GM23338 (cell line): ENCODE data around the gene TTC13.

Experiments used
- CREB1 ChIP-seq: fragments of 250-450 bp; sonication (Bioruptor Pico); IDR thresholded peaks from 2 replicates; pipeline ENCODE4 v1.5.0; 2020; ENCODE audit warnings: low read depth, mild to moderate bottlenecking, moderate library complexity
- EZH2 ChIP-seq: fragments of 200-600 bp; sonication (generic); IDR thresholded peaks from one replicate; pipeline ENCODE4 v1.8.0; 2017; ENCODE audit warnings: antibody characterized with exemption, mild to moderate bottlenecking, low read depth; ENCODE audit not compliant: unreplicated experiment
- EZH2phosphoT487 ChIP-seq: fragments of 200-600 bp; sonication (generic); IDR thresholded peaks from one replicate; pipeline ENCODE4 v1.8.1; 2018; ENCODE audit warnings: antibody characterized with exemption; ENCODE audit not compliant: unreplicated experiment
- JUNB ChIP-seq: IDR thresholded peaks from one replicate; pipeline ENCODE4 v1.6.1; 2016; ENCODE audit warnings: antibody characterized with exemption; ENCODE audit not compliant: unreplicated experiment
- NANOG ChIP-seq: IDR thresholded peaks from 2 replicates; pipeline ENCODE4 v1.6.1; 2016; ENCODE audit warnings: antibody characterized with exemption, borderline replicate concordance
- POLR2AphosphoS5 ChIP-seq: IDR thresholded peaks from 2 replicates; pipeline ENCODE4 v1.6.1; 2016; ENCODE audit warnings: antibody characterized with exemption, low read depth
- STAT1 ChIP-seq: IDR thresholded peaks from one replicate; pipeline ENCODE4 v1.6.1; 2016; ENCODE audit warnings: antibody characterized with exemption; ENCODE audit not compliant: unreplicated experiment
- ZNF114 ChIP-seq: fragments of 250-450 bp; sonication (Bioruptor Pico); IDR thresholded peaks from 2 replicates; pipeline ENCODE4 v1.5.0; 2020; ENCODE audit warnings: mild to moderate bottlenecking, moderate library complexity
- ZNF331 ChIP-seq: fragments of 250-450 bp; sonication (Bioruptor Pico); IDR thresholded peaks from 2 replicates; pipeline ENCODE4 v1.5.0; 2020; ENCODE audit warnings: low read depth, mild to moderate bottlenecking, moderate library complexity
- TF ChIP-seq, protein P1 (sequence below), 2 experiments: fragments of 200-600 bp in 1 of 2; sonication (generic) in 1 of 2; conservative IDR thresholded peaks; 2 replicates each; pipeline versions ENCODE4 v1.5.1 to v1.6.1; 2016 to 2017; ENCODE audit warnings: antibody characterized with exemption in 2 of 2, low read depth in 2 of 2, mild to moderate bottlenecking in 2 of 2, moderate library complexity in 1 of 2
- TF ChIP-seq, protein P2 (sequence below): IDR thresholded peaks from one replicate; pipeline ENCODE4 v1.6.1; 2018; ENCODE audit warnings: antibody characterized with exemption; ENCODE audit not compliant: unreplicated experiment
- TF ChIP-seq, protein P3 (sequence below): IDR thresholded peaks from 2 replicates; pipeline ENCODE4 v1.6.1; 2016; ENCODE audit warnings: antibody characterized with exemption
- TF ChIP-seq, protein P4 (sequence below): fragments of 250-450 bp; sonication (Bioruptor Pico); IDR thresholded peaks from 2 replicates; pipeline ENCODE4 v1.5.0; 2020; ENCODE audit warnings: mild to moderate bottlenecking, moderate library complexity

DNA sequence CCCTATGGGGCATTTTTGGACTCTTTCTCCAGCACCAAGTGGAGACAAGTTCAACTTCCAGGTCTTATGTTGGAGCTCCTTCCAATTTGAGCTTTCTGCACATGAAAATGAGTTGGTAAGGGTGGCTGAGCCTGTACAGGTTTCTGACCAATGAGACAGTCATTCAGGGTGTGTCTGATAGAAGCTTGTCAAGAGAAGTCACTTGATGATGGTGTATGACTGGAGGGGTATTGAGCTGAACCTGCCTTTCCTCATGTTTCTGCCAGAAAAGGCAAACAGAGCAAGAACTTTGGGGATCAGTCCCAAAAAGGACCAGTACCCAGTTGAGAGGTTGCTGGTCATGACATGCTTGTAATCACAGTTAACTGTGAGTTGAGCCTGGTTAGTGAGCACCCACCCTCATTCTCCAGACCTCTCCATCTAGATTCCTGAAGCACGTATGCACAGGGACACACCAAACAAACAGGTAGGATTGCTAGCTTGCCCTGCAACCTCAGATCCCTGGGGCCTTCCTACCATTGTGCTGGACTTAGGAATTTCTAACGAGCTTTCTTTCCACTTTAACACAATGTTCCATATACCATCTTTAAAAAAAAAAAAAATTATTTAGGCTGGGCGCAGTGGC, 34.8 kb upstream of the TTC13 start:
- TF ChIP-seq, protein P1, sequence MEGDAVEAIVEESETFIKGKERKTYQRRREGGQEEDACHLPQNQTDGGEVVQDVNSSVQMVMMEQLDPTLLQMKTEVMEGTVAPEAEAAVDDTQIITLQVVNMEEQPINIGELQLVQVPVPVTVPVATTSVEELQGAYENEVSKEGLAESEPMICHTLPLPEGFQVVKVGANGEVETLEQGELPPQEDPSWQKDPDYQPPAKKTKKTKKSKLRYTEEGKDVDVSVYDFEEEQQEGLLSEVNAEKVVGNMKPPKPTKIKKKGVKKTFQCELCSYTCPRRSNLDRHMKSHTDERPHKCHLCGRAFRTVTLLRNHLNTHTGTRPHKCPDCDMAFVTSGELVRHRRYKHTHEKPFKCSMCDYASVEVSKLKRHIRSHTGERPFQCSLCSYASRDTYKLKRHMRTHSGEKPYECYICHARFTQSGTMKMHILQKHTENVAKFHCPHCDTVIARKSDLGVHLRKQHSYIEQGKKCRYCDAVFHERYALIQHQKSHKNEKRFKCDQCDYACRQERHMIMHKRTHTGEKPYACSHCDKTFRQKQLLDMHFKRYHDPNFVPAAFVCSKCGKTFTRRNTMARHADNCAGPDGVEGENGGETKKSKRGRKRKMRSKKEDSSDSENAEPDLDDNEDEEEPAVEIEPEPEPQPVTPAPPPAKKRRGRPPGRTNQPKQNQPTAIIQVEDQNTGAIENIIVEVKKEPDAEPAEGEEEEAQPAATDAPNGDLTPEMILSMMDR (conservative IDR thresholded peaks at IDR 0.05; ENCODE audit: low read depth in 2 of 2), result no peak
- no peak for TF ChIP-seq POLR2AphosphoS5
- TF ChIP-seq NANOG, result no peak
- no peak for TF ChIP-seq EZH2phosphoT487
- TF ChIP-seq ZNF114 (CRISPR knock-in tag), result no peak
- no peak for TF ChIP-seq CREB1 (CRISPR knock-in tag)
- no peak for TF ChIP-seq EZH2
- TF ChIP-seq, protein P2, sequence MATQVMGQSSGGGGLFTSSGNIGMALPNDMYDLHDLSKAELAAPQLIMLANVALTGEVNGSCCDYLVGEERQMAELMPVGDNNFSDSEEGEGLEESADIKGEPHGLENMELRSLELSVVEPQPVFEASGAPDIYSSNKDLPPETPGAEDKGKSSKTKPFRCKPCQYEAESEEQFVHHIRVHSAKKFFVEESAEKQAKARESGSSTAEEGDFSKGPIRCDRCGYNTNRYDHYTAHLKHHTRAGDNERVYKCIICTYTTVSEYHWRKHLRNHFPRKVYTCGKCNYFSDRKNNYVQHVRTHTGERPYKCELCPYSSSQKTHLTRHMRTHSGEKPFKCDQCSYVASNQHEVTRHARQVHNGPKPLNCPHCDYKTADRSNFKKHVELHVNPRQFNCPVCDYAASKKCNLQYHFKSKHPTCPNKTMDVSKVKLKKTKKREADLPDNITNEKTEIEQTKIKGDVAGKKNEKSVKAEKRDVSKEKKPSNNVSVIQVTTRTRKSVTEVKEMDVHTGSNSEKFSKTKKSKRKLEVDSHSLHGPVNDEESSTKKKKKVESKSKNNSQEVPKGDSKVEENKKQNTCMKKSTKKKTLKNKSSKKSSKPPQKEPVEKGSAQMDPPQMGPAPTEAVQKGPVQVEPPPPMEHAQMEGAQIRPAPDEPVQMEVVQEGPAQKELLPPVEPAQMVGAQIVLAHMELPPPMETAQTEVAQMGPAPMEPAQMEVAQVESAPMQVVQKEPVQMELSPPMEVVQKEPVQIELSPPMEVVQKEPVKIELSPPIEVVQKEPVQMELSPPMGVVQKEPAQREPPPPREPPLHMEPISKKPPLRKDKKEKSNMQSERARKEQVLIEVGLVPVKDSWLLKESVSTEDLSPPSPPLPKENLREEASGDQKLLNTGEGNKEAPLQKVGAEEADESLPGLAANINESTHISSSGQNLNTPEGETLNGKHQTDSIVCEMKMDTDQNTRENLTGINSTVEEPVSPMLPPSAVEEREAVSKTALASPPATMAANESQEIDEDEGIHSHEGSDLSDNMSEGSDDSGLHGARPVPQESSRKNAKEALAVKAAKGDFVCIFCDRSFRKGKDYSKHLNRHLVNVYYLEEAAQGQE, result no peak
- TF ChIP-seq JUNB, result no peak
- TF ChIP-seq, protein P3, sequence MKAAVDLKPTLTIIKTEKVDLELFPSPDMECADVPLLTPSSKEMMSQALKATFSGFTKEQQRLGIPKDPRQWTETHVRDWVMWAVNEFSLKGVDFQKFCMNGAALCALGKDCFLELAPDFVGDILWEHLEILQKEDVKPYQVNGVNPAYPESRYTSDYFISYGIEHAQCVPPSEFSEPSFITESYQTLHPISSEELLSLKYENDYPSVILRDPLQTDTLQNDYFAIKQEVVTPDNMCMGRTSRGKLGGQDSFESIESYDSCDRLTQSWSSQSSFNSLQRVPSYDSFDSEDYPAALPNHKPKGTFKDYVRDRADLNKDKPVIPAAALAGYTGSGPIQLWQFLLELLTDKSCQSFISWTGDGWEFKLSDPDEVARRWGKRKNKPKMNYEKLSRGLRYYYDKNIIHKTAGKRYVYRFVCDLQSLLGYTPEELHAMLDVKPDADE, result no peak
- TF ChIP-seq ZNF331 (CRISPR knock-in tag), result no peak
- TF ChIP-seq, protein P4, sequence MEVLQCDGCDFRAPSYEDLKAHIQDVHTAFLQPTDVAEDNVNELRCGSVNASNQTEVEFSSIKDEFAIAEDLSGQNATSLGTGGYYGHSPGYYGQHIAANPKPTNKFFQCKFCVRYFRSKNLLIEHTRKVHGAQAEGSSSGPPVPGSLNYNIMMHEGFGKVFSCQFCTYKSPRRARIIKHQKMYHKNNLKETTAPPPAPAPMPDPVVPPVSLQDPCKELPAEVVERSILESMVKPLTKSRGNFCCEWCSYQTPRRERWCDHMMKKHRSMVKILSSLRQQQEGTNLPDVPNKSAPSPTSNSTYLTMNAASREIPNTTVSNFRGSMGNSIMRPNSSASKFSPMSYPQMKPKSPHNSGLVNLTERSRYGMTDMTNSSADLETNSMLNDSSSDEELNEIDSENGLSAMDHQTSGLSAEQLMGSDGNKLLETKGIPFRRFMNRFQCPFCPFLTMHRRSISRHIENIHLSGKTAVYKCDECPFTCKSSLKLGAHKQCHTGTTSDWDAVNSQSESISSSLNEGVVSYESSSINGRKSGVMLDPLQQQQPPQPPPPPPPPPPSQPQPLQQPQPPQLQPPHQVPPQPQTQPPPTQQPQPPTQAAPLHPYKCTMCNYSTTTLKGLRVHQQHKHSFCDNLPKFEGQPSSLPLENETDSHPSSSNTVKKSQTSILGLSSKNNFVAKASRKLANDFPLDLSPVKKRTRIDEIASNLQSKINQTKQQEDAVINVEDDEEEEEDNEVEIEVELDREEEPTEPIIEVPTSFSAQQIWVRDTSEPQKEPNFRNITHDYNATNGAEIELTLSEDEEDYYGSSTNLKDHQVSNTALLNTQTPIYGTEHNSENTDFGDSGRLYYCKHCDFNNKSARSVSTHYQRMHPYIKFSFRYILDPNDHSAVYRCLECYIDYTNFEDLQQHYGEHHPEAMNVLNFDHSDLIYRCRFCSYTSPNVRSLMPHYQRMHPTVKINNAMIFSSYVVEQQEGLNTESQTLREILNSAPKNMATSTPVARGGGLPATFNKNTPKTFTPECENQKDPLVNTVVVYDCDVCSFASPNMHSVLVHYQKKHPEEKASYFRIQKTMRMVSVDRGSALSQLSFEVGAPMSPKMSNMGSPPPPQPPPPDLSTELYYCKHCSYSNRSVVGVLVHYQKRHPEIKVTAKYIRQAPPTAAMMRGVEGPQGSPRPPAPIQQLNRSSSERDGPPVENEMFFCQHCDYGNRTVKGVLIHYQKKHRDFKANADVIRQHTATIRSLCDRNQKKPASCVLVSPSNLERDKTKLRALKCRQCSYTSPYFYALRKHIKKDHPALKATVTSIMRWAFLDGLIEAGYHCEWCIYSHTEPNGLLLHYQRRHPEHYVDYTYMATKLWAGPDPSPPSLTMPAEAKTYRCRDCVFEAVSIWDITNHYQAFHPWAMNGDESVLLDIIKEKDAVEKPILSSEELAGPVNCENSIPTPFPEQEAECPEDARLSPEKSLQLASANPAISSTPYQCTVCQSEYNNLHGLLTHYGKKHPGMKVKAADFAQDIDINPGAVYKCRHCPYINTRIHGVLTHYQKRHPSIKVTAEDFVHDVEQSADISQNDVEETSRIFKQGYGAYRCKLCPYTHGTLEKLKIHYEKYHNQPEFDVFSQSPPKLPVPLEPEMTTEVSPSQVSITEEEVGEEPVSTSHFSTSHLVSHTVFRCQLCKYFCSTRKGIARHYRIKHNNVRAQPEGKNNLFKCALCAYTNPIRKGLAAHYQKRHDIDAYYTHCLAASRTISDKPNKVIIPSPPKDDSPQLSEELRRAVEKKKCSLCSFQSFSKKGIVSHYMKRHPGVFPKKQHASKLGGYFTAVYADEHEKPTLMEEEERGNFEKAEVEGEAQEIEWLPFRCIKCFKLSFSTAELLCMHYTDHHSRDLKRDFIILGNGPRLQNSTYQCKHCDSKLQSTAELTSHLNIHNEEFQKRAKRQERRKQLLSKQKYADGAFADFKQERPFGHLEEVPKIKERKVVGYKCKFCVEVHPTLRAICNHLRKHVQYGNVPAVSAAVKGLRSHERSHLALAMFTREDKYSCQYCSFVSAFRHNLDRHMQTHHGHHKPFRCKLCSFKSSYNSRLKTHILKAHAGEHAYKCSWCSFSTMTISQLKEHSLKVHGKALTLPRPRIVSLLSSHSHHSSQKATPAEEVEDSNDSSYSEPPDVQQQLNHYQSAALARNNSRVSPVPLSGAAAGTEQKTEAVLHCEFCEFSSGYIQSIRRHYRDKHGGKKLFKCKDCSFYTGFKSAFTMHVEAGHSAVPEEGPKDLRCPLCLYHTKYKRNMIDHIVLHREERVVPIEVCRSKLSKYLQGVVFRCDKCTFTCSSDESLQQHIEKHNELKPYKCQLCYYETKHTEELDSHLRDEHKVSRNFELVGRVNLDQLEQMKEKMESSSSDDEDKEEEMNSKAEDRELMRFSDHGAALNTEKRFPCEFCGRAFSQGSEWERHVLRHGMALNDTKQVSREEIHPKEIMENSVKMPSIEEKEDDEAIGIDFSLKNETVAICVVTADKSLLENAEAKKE (CRISPR knock-in tag), result no peak
- TF ChIP-seq STAT1, result no peak
